HUES48 (cell line): ENCODE data around the gene GPBP1L1.
"Not testable (repeated sequence)": the region's sequence is repeated elsewhere in the genome, so short reads cannot be mapped to it uniquely, and the experiment has no call there.

Source experiments
- H3K27ac ChIP-seq: one replicate; pipeline ENCODE4 v1.7.0; 2013; ENCODE audit warnings: low read depth, low read length, inconsistent platforms
- H3K27me3 ChIP-seq: 2 replicates; pipeline ENCODE4 v1.6.1; 2013; ENCODE audit warnings: mild to moderate bottlenecking, low read length; ENCODE audit not compliant: control insufficient read depth, insufficient read depth
- H3K36me3 ChIP-seq: 2 replicates; pipeline ENCODE4 v1.6.1; 2013; ENCODE audit warnings: low read length; ENCODE audit not compliant: control insufficient read depth, insufficient read depth
- H3K4me1 ChIP-seq: 2 replicates; pipeline ENCODE4 v1.6.1; 2013; ENCODE audit warnings: mild to moderate bottlenecking, low read length; ENCODE audit not compliant: control insufficient read depth, insufficient read depth
- H3K4me3 ChIP-seq: 2 replicates; pipeline ENCODE4 v1.5.1; 2013; ENCODE audit warnings: mild to moderate bottlenecking, low read depth, low read length
- H3K9ac ChIP-seq: 2 replicates; pipeline ENCODE4 v1.6.1; 2013; ENCODE audit warnings: mild to moderate bottlenecking, low read depth, low read length, moderate library complexity
- H3K9me3 ChIP-seq: 2 replicates; pipeline ENCODE4 v1.6.1; 2013; ENCODE audit warnings: low read length; ENCODE audit not compliant: control insufficient read depth, insufficient read depth

The GPBP1L1 gene

GRCh38 chr1:45679123-45679522 is 7.2 kb downstream of the GPBP1L1 start:
- Histone ChIP-seq H3K9ac (no peak overlapping the region), H3K4me3 (no peak overlapping the region), H3K4me1 (peaks cover 61% of the 10 kb centered on the region), H3K9me3 (no peaks in the 10 kb centered on the region), H3K36me3 (peaks cover 4% of the 10 kb centered on the region), H3K27ac (no peak overlapping the region), H3K27me3 (no peaks in the 10 kb centered on the region)

GRCh38 chr1:45678489-45678888 is 7.8 kb downstream of the GPBP1L1 start:
- Histone ChIP-seq H3K27ac (no peak overlapping the region), H3K36me3 (peaks cover 4% of the 10 kb centered on the region), H3K4me3 (no peak overlapping the region), H3K9me3 (no peaks in the 10 kb centered on the region), H3K9ac (no peak overlapping the region), H3K4me1 (peaks cover 66% of the 10 kb centered on the region), H3K27me3 (no peaks in the 10 kb centered on the region)

GRCh38 chr1:45677751-45678245 is 8.5 kb downstream of the GPBP1L1 start:
- Histone ChIP-seq H3K36me3 (peaks cover 7% of the 10 kb centered on the region), H3K9me3 (no peaks in the 10 kb centered on the region), H3K9ac (no peak overlapping the region), H3K4me1 (peaks cover 64% of the 10 kb centered on the region), H3K4me3 (no peak overlapping the region), H3K27me3 (no peaks in the 10 kb centered on the region), H3K27ac (no peak overlapping the region)

- H3K36me3 ChIP-seq, H3K27me3 ChIP-seq, H3K9me3 ChIP-seq, H3K4me3 ChIP-seq, H3K9ac ChIP-seq, H3K27ac ChIP-seq: not testable (repeated sequence)
- H3K4me1 ChIP-seq = peaks cover 52% of the 10 kb centered on the region
Observed at GRCh38 chr1:45676553-45676952, 9.8 kb downstream of the GPBP1L1 start.

- Histone ChIP-seq H3K9me3 (no peaks in the 10 kb centered on the region), H3K9ac (no peak overlapping the region), H3K4me3 (no peak overlapping the region), H3K36me3 (peaks cover 8% of the 10 kb centered on the region), H3K4me1 (peaks cover 35% of the 10 kb centered on the region), H3K27ac (no peak overlapping the region), H3K27me3 (no peaks in the 10 kb centered on the region)
Observed at GRCh38 chr1:45674478-45674877, 11.9 kb downstream of the GPBP1L1 start.

GRCh38 chr1:45673956-45674355 is 12.4 kb downstream of the GPBP1L1 start:
- no peaks in the 10 kb centered on the region for H3K9me3 ChIP-seq
- peaks cover 30% of the 10 kb centered on the region for H3K4me1 ChIP-seq
- H3K27ac ChIP-seq = no peak overlapping the region
- peaks cover 8% of the 10 kb centered on the region for H3K36me3 ChIP-seq
- no peak overlapping the region for H3K4me3 ChIP-seq
- H3K9ac ChIP-seq = no peak overlapping the region
- H3K27me3 ChIP-seq = no peaks in the 10 kb centered on the region

GRCh38 chr1:45669859-45670655 is 16.3 kb downstream of the GPBP1L1 start:
- Histone ChIP-seq H3K4me3 (no peak overlapping the region), H3K9me3 (no peaks in the 10 kb centered on the region), H3K36me3 (peaks cover 8% of the 10 kb centered on the region), H3K4me1 (peaks cover 11% of the 10 kb centered on the region), H3K27ac (no peak overlapping the region), H3K9ac (no peak overlapping the region), H3K27me3 (no peaks in the 10 kb centered on the region)

GRCh38 chr1:45669379-45669778 is 17.0 kb downstream of the GPBP1L1 start:
- no peaks in the 10 kb centered on the region for H3K27me3 ChIP-seq
- H3K36me3 ChIP-seq = peaks cover 5% of the 10 kb centered on the region

GRCh38 chr1:45668526-45668925 is 17.8 kb downstream of the GPBP1L1 start:
- Histone ChIP-seq H3K27ac (no peak overlapping the region), H3K4me1 (no peaks in the 10 kb centered on the region), H3K27me3 (no peaks in the 10 kb centered on the region), H3K9me3 (no peaks in the 10 kb centered on the region), H3K4me3 (no peak overlapping the region), H3K9ac (no peak overlapping the region), H3K36me3 (0 out of 2 replicates have a peak, but pooled peaks cover 4% of the 10 kb centered on the region)

More at GRCh38 chr1:45669379-45669778, 17.0 kb downstream of the GPBP1L1 start:
- no peak overlapping the region for H3K27ac ChIP-seq
- H3K9ac ChIP-seq = no peak overlapping the region
- peaks cover 7% of the 10 kb centered on the region for H3K4me1 ChIP-seq
- no peak overlapping the region for H3K4me3 ChIP-seq
- H3K9me3 ChIP-seq = no peaks in the 10 kb centered on the region

GRCh38 chr1:45667321-45668111 is 18.8 kb downstream of the GPBP1L1 start:
- Histone ChIP-seq H3K27me3 (no peaks in the 10 kb centered on the region), H3K4me3 (no peak overlapping the region), H3K4me1 (no peaks in the 10 kb centered on the region), H3K36me3 (no peaks in the 10 kb centered on the region), H3K9ac (no peak overlapping the region), H3K27ac (no peak overlapping the region), H3K9me3 (no peaks in the 10 kb centered on the region)

GRCh38 chr1:45666836-45667235 is 19.5 kb downstream of the GPBP1L1 start:
- Histone ChIP-seq H3K4me3 (no peak overlapping the region), H3K9me3 (no peaks in the 10 kb centered on the region), H3K9ac (no peak overlapping the region), H3K27ac (no peak overlapping the region), H3K36me3 (no peaks in the 10 kb centered on the region; the same call in 1 of the 2 replicates), H3K4me1 (no peaks in the 10 kb centered on the region), H3K27me3 (no peaks in the 10 kb centered on the region)
